HG02943 (cell line): ENCODE measurements around the gene LSM3.
"Not testable (repeated sequence)": the region's sequence is repeated elsewhere in the genome, so short reads cannot be mapped to it uniquely, and the experiment has no call there.

Experiments
- ATAC-seq: cut with Tn5 transposase; IDR thresholded peaks from one replicate; pipeline ENCODE4 v1.9.1; 2021; ENCODE audit warnings: mild to moderate bottlenecking, low read depth, moderate library complexity; ENCODE audit not compliant: unreplicated experiment

Gene LSM3

DNA sequence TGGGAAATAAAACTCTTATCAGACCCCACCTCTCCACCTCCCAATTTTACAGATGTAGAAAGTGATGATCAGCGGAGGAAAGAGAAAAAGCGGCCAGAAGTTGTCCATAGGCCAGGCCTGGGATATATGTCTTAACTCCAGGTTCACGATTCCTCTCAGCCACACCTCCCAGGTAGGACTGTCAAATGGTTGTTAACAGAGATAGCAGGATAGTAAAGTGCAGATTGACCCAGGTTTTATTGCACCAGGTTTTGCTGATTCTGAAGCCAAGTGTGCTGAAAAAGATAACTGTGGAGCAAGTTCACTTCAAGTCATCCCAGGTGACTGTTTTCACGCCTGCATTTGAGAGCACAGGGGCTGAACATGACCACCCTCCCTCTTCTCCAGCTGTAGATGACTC, 36.1 kb downstream of the LSM3 start:
- no peak for ATAC-seq

DNA sequence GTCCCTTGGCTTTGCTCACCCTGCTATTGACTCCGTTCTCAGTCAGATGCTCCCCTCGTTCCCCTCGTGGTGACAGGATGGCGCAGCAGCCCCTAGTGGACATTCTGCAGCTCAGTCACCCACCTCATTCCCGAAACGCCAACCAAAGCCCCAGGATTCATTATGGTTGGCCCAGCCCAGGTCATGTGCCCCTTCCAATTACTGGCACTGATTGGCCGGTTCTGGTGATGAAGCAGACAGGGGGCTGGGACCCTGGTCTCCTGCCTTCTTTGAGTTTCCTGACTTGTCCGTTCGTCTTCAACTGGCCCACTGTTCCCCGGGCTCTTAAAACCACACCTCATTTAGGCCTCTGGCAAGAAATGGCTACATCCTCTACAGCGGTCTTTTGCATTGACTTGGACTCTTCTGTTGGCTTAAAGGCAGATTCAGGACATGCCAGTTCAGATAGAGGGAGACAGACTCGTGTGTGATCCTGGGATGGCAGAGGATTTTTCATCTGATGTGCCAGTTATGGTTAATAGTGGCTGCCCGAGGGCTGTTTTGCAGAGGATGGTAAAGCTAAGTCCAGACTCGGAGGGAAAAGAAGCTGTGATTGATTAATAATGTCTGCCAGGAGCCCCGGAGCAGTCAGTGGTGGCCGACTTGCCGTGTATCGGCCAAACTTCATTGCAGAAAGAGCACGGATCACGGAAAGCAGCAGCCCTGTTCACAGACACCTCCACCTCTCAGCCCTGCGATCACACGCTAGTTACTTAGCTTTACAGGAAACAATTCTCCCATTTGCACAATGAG, 37.8 kb downstream of the LSM3 start:
- no peak for ATAC-seq

DNA sequence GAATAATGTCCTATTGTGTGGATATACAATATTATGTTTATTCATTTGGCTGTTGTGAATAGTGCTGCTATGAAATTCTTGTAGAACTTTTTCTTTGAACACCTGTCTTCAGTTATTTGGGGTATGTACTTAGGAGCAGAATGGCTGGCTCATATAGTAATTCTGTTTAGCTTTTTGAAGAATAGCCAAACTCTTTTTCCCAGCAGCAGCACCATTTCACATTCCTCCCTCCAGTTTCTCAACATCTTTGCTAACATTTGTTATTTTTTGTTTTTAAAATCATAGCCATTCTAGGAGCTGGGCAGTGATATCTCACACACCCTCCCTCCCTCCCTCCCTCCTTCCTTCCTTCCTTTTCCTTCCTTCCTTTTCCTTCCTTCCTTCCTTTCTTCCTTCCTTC, 39.7 kb downstream of the LSM3 start:
- no peak for ATAC-seq

DNA sequence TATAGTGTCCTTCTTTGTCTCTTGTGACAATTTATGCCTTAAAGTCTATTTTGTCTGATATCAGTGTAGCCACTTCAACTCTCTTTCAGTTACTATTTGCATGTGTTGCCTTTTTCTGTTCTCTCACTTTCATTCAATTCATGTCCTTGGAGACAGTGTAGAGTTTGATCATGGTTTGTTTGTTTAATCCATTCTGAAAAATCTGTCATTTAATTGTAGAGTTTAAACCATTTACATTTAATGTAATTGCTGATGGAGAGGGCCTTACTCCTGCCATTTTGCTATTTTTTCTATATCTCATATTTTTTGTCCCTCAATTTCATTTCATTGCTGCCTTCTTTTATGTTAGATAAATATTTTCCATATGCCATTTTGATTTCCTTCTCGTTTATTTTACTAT, 42.3 kb downstream of the LSM3 start:
- ATAC-seq = no peak

DNA sequence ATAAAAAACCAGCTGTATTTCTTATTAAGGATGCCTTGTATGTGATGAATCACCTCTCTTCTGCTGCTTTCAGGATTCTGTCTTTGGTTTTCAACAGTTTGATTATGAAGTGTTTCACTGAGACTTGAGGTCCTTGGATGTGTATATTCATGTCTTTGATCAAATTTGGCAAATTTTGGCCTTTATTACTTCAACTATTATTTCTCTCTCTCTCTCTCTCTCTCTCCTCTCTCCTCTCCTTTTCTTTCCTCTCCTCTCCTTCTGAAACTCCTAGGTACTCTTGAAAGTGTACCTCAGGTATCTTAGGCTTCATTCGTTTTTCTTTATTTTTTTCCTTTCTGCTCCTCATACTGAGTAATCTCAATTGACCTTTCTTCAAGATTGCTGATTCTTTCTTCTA, 43.3 kb downstream of the LSM3 start:
- no peak for ATAC-seq

DNA sequence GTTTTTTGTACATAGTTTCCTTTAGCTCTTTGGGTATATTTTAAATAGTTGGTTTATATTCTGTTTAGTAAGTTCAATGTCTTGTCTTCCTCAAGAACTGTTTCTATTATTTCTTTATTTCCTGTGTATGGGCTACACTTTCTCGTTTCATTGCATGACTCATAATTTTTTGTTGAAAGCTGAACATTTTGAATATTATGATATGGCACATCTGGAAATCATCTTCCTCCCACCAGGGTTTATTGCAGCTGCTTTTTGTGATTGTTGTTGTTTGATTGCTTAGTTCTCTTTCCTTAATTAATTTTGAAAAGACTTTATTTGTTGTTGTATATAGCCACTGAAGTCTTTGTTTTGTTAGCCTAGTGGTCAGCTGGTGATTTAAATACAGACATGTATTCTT, 43.8 kb downstream of the LSM3 start:
- no peak for ATAC-seq

DNA sequence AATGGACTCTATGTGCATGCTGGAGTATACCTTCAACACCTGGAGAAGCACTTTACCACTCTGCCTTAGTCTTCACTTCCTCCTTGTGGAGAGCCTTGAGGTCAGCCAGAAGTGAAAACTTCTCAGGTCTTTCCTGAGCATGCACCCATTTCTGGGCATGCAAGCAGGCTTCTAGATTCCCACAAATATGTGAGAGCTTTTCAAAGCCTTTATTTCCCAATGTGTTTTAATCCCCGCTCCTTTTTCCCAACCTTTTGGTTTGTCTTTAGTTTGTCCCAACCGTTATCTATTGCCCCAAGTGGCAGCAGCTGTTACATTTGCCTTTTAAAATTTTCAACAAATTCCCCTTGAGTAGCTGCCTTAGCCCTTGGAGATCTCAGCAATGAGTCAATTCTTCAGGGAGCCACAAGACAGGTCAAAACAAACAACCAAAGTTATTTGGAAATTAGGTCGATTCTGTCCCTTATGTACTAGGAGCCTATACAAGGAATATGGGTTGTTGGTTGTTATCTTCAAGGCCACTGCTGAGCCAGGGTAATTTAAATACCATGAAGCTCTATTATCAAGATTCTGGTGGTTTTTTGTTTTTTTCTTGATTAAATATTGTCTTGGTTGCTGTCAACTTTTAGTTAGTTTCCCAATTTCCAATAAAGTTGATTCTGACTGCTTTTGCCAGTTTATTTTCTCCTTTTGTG, 44.4 kb downstream of the LSM3 start:
- ATAC-seq = no peak

DNA sequence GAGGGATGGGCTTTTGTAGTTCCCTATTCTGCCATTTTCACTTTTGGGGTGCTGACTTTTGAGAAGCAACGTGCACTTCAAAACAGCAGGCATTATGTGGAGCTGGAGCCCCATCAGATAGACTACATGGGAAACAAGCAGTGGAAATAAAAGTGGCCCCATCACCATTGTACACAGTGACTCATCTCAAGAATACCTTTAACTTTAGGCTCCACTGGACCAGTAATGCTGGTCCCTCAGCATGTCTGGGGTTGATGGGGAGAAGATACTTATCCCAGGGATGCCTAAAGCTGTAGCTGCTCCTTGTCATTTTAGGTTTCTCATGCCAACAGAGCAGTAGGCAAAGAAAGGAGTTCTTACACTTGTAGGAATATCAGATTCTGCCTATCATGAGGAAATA, 45.0 kb downstream of the LSM3 start:
- no peak for ATAC-seq

DNA sequence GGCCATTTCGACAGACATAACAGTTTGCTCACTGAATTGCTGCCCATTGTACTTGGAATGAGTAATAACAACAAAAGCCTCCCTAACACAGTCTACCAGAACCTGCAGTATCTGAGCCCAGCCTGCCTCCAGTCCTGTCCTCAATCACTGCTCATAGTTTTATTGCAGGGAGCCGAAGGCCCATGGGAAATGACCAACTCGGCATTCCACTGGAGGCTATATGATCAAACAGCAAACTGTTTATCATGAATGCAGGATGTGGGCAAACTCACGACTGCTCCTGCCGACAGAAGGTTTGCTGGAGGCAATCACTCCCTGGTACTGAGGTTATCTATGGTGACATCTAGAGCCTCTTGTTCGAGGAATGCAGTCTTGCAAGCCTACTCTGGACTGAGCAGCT, 46.3 kb downstream of the LSM3 start:
- no peak for ATAC-seq

DNA sequence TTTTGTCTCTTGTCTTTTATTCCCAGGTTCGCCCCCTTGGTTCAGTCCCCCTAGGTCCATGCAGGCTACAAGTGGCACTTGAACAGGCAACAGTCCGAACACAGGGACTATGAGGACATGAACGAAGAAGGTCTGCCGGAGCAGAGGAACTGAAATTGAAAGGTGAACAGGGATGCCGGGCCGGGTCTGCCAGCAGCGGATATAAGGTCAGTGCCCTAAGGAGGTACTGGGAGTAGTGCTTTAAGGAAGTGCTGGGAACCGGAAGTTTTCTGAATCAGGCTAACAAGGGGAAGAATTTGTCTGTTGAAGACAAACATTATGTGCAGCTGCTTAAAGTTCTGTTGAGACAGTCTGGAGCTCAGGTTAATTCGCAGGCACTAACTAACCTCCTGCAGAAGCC, 46.8 kb downstream of the LSM3 start:
- ATAC-seq = no peak

DNA sequence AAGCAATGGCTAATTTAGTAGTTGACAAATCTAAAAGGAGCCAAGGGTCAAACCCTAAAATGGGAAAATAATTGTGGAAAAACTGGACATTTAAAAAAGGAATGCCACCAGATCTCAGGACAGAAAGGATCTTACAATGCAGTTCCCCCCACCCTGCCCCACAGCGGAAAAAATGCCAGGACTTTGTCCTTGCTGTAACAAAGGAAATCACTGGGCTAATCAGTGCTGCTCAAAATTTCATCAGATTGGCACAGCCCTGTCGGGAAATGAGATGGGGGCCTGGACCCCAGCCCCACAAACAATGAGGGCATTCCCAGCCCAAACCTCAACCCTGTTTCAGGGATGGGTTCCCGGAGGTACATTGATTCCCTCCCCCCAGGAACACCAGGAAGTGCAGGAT, 47.7 kb downstream of the LSM3 start:
- ATAC-seq = not testable (repeated sequence)

DNA sequence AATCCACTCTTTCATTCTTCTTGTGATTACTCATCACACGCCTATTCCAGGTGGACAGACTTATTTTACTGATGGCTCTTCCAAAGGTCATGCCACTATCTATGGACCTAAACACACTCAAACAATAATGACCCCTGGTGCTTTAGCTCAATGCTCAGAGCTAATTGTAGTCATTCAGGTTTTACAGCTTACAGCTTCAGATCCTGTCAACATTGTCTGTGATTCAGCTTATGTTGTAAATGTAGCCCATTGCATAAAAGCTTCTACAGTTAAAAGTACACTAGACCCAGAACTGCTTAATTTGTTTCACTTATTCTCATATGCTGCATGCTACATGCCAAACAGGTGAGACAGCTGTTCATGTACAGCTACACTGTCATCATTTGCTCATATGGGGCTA, 49.2 kb downstream of the LSM3 start:
- no peak for ATAC-seq

DNA sequence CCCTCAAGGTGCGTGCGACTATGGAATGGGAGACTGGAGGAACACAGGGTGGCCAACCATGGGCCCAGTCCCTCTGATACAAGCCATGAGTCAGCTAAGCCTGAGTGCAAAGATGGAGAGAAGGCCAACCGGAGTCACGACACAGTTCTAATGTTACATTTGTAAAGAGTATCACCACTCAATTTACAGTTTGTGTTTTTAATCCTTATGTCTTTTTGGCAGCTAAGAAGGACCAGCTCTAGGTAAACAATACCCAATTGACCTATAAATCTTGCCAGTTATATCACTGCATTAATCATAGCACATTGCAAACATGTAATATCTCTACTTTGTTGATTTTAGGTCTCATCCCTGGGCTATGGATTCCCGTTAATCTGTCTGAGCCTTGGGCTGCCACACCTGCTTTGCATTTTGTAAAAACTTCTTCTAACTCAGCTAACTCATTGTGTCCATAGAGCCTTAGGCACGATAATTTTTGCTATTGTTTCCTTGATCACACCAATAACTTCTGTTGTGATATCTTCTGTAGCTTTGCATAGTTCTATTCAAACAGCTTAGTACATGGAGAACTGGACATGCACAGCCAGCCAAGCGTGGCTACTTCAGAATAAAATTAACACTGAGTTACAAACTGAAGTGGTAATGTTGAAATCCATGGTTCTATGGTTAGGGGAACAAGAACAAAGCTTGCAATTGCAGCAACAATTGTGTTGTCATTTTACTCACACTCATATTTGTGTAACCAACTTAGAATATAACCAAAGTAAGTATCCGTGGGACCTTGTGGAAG, 50.3 kb downstream of the LSM3 start:
- no peak for ATAC-seq

DNA sequence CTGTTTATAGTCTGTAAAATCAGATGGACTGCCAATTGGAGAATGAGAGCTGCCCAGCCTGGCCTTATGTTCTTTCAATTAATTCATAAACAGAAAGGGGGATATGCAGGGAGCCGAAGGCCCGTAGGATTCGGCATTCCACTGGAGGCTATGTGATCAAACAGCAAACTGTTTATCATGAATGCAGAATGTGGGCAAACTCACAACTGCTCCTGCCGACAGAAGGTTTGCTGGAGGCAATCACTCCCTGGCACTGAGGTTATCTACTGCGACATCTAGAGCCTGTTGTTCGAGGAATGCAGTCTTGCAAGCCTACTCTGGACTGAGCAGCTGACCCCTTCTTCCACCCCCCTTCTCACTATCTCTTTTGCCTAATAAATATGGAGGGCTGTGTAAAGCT, 51.1 kb downstream of the LSM3 start:
- not testable (repeated sequence) for ATAC-seq

DNA sequence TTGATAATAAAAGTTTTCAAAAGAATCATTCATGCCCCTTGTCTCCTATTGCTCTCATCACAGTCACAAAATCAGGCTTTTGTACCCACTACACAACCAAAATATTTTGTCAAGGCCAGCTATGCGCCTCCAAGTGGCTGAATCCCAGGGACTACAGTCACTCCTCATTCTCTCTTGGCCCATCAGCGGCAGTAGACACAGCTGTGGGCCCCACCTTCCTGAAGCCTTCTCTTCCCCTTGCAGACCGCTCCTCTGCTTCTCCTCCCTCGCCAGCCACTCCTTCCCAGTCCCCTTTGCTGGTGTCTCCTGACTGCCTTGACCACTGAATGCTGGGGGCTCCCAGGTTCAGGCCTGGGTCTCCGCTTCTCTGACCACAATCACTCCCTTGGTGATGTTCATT, 52.1 kb downstream of the LSM3 start:
- no peak for ATAC-seq

DNA sequence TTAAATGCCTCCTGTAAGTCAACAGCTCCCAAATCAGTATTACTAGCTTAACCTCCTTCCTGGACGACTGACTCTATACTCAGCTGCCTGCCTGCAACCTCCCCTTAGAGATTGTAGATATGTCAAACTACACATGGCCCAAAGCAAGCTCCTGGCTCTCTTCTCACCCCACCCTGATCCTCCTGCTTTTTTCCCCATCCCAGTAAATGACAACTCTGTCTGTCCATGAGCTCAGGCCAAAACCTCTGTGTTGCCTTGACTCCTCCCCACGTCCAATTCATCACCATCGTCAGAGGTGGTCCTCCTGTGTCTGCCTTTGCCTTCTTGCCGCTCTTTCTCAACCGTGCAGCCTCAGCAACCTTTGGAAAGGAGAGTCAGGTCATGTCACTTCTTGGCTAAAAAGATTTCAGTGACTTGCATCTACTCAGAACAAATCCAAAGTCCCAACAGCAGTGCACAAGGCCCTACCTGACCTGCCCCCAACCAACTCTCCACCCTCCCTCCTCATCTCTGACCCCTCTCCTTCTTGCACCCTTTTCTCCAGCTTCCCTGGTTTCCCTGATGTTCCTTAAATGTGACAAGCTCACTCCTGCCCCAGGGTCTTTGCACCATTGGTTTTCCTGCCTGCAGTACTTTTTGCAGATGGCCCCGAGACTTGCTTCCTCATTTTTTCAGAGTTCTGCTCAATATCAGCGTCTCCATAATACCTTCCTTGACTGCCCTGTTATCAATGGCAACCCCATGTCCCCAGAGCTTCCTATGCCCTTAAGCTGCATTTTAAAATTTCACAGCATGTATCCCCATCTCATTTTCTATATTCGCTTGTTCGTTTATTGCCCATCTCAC, 52.8 kb downstream of the LSM3 start:
- no peak for ATAC-seq

DNA sequence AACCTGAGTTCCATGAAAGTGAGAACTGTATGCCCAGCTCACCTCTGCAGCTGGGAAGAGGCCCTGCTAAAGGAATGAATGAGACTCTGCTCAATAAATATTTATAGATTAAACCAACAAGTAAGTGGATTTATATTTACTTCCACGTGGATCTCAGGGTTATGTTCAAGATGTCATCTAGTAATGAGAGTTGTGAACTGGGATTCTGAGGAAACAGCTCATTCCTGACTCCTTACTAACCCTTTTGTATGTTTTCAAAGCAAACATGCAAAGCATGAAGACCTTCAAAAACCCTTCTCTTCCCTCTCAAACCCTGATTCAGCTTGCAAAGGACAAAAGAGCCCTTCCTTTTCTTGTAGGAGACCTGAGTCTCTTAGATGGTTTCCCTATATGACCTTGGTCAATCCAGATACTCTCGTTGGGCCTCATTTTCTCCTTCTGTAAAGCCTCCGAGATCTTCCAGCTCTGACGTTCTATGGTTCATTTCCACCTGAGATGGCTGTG, 53.4 kb downstream of the LSM3 start:
- ATAC-seq = no peak

DNA sequence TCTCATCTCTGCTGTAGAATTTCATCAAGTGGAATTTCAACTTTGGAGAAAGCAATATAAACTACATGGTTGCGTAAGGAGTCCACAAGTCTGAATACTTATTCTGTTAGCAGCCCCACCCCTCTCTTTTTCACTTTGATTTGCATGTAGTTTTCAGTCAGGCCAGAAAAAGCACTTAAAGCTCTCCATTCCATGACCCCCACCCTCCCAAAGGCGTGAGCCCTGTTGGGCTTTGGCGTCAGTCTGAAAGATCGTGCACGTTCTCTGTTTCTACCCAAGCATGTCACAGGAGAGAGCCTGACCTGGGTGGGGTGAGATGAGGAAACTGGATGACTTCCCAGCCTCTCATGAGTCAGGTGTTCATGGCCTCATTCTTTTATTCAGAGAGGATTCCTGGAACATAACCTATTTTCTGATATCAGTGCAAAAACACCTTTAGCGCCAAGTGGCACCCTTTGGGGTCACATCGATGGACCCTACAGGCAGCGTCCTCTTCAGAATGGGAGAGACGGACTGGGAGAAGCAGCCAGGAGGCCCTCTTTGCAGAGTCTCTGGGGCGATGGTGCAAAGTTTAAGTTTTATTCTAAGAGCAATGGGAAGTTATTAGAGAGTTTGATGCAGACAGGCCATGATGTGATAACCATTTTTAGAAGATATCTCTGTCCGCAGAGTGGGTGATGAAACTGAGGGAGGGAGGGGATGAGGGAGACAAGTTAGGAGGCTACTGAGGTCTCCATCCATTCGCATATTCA, 55.8 kb downstream of the LSM3 start:
- no peak for ATAC-seq

DNA sequence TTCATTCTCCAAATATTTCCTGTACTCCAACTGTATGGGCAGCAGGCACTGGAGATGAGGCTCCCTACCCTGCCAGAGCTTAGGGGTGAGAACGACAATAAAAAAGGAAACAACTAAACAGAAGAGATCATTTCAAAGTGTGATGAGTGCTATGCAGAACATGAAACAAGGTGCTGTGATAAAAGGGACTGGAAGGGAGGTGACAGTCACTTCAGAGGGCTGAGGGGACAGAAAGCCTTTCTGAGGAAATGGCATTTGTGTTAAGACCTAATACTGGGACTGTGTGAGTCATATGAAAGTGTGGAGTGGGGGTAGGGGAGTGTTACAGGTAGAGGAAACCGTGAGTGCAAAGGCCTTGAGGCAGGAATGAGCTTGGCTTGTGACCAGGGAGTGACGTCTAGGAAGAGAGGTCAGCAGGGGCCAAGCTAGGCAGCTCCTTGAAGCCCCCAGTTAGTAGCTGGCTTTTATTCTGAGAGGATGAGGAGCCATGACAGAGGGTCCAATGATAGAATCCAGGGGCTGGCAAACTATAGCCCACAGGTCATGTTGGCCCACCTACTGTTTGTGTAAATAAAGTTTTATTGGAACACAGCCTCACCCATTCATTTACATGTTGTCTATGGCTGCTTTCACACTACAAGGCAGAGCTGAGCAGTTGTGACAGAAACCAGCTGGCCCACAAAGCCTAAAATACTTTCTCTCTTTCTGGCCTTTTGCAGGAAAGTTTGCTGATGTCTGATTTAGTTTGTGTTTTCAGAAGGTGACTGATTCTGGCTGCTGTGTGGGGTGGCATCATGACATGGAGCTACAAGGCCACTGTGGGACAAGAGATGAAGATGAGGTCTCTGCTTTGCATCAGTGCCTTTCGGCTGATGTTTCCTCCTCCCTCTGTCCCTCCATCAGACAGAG, 56.6 kb downstream of the LSM3 start:
- ATAC-seq = no peak
